Measurements from ENCODE around the gene SLC35G2. TPM values are rescaled to one million over a fixed set of nuclear protein-coding genes. Genes with fewer than 3 reads are reported as not detected.

The SLC35G2 gene
- 8.2 TPM for total RNA-seq (ENCODE audit: unreplicated experiment)
- long read RNA-seq, partial matches to known transcripts = 0 of 7 reads
- long read RNA-seq, other reads (novel, unspliced or antisense) = 2 of 7 reads

- peak within 1 kb of the TSS; percentile 72 for H3K27ac Mint-ChIP-seq (ENCODE audit: unreplicated experiment)
These were observed at the start of gene SLC35G2 for GRCh38 chr3:136818769-136819391. Gene SLC35G2, plus strand, starts transcription at chr3:136819126. Its CDS starts 35,335 bp downstream, at chr3:136854461.

DNA sequence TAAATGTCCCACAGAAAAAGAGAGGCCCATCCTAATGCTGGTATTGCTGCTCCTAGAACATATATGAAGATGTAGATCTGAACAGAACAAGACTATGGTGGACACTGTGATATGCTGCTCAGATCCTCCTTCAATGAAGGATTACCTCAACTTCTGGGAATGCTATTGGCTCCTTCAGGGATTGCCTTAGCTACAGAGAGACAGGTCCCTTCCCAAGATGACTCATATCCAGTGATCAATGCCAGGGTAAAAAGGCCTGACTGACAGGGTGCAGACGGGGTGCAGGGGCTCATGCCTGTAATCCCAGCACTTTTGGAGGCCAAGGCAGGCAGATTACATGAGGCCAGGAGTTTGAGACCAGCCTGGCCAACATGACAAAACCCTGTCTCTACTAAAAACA lies 46.2 kb upstream of the SLC35G2 start:
- Mint-ChIP-seq H3K27me3 (ENCODE audit: unreplicated experiment) (no peaks in the 10 kb centered on the region), H3K36me3 (ENCODE audit: low read depth, unreplicated experiment) (no peaks in the 10 kb centered on the region), H3K4me1 (ENCODE audit: unreplicated experiment) (no peaks in the 10 kb centered on the region), H3K27ac (ENCODE audit: unreplicated experiment) (no peak overlapping the region), H3K4me3 (ENCODE audit: unreplicated experiment) (no peak overlapping the region), H3K9me3 (ENCODE audit: unreplicated experiment) (no peaks in the 10 kb centered on the region)
- no peak for TF ChIP-seq CTCF (IDR thresholded peaks at IDR 0.05; ENCODE audit: unreplicated experiment)
- DNase-seq (ENCODE audit: low spot score) = no peak

More at GRCh38 chr3:136818769-136819391, at the start of gene SLC35G2:
- TF ChIP-seq CTCF (IDR thresholded peaks at IDR 0.05; ENCODE audit: unreplicated experiment) = no peak
- Mint-ChIP-seq H3K36me3 (ENCODE audit: low read depth, unreplicated experiment) (peaks cover 6% of the 10 kb centered on the region), H3K27me3 (ENCODE audit: unreplicated experiment) (peaks cover 9% of the 10 kb centered on the region), H3K4me1 (ENCODE audit: unreplicated experiment) (peaks cover 19% of the 10 kb centered on the region), H3K4me3 (ENCODE audit: unreplicated experiment) (peak within 1 kb of the TSS; percentile 96), H3K9me3 (ENCODE audit: unreplicated experiment) (no peaks in the 10 kb centered on the region)
- peak; percentile 70 for DNase-seq (ENCODE audit: low spot score)

- Mint-ChIP-seq H3K36me3 (ENCODE audit: low read depth, unreplicated experiment) (no peaks in the 10 kb centered on the region), H3K9me3 (ENCODE audit: unreplicated experiment) (no peaks in the 10 kb centered on the region), H3K4me3 (ENCODE audit: unreplicated experiment) (no peak overlapping the region), H3K27me3 (ENCODE audit: unreplicated experiment) (no peaks in the 10 kb centered on the region), H3K27ac (ENCODE audit: unreplicated experiment) (no peak overlapping the region), H3K4me1 (ENCODE audit: unreplicated experiment) (no peaks in the 10 kb centered on the region)
- DNase-seq (ENCODE audit: low spot score) = no peak
- no peak for TF ChIP-seq CTCF (IDR thresholded peaks at IDR 0.05; ENCODE audit: unreplicated experiment)
These were observed 40.1 kb upstream of the SLC35G2 start for GRCh38 chr3:136778865-136779264.

DNA sequence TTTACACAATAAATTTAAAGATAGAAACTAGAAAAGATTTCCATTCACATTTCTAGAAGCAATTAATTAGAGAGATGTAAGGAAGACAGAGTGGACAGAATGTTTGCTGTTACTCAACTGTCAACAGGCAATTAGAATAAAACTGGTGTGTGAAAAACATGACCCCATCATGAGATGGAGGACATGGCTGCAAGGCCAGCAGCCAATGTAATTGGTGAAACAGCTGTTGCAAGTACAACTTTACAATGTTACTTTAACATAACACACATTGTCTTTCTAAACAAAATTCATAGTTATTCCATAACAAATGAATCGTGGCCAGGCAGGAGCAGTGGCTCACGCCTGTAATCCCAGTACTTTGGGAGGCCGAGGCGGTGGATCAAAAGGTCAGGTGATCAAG lies 38.2 kb upstream of the SLC35G2 start:
- no peak for DNase-seq (ENCODE audit: low spot score)
- H3K4me3 Mint-ChIP-seq (ENCODE audit: unreplicated experiment) = no peak overlapping the region
- H3K36me3 Mint-ChIP-seq (ENCODE audit: low read depth, unreplicated experiment) = no peaks in the 10 kb centered on the region
- no peaks in the 10 kb centered on the region for H3K27me3 Mint-ChIP-seq (ENCODE audit: unreplicated experiment)
- no peak for TF ChIP-seq CTCF (IDR thresholded peaks at IDR 0.05; ENCODE audit: unreplicated experiment)
- no peaks in the 10 kb centered on the region for H3K4me1 Mint-ChIP-seq (ENCODE audit: unreplicated experiment)
- H3K9me3 Mint-ChIP-seq (ENCODE audit: unreplicated experiment) = no peaks in the 10 kb centered on the region
- no peak overlapping the region for H3K27ac Mint-ChIP-seq (ENCODE audit: unreplicated experiment)

- Mint-ChIP-seq H3K36me3 (ENCODE audit: low read depth, unreplicated experiment) (no peaks in the 10 kb centered on the region), H3K4me3 (ENCODE audit: unreplicated experiment) (no peak overlapping the region), H3K27ac (ENCODE audit: unreplicated experiment) (no peak overlapping the region), H3K4me1 (ENCODE audit: unreplicated experiment) (no peaks in the 10 kb centered on the region), H3K27me3 (ENCODE audit: unreplicated experiment) (no peaks in the 10 kb centered on the region), H3K9me3 (ENCODE audit: unreplicated experiment) (no peaks in the 10 kb centered on the region)
- no peak for DNase-seq (ENCODE audit: low spot score)
- TF ChIP-seq CTCF (IDR thresholded peaks at IDR 0.05; ENCODE audit: unreplicated experiment) = no peak
These were observed 35.2 kb upstream of the SLC35G2 start for GRCh38 chr3:136783708-136784191.
